ENCODE data around the gene NEMF.

NEMF gene

DNA sequence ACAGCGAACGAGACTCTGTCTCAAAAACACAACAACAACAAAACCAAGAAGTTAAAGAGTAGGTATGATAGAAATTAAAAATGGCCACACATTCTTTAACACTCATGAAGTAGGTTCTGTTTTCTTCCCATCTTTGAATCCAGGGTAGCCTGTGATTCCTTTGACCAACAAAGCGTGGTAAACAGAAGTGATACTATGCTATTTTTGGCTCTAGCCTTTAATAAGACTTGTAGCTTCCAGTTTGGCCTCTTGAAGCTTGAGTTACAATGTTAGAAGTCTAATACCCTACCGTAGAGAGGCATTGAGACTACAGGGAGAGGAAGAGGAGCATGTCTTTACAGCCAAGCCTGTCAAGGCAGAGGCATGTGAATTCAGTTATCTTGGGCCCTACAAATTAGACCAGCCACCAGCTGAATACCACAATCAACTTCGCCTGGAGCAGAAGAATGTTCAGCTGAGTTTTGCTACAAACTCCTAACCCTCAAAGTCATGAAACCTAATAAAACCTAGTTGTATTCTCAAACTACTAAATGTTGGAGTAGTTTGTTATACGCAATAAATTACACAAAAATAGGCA, 4.9 kb upstream of the NEMF start:
- H3K9me3 ChIP-seq (ENCODE audit: control extremely low read depth in 1 of 5, control insufficient read depth in 4 of 5, insufficient read depth in 2 of 5, low read depth in 1 of 5, low read length in 4 of 5) = no peaks in the 10 kb centered on the region
- POLR2A ChIA-PET = interaction anchor here (0.6 kb wide), 1 partner anchor 245 kb away, joined by 3 read pairs; no protein-coding TSS in a partner anchor

DNA sequence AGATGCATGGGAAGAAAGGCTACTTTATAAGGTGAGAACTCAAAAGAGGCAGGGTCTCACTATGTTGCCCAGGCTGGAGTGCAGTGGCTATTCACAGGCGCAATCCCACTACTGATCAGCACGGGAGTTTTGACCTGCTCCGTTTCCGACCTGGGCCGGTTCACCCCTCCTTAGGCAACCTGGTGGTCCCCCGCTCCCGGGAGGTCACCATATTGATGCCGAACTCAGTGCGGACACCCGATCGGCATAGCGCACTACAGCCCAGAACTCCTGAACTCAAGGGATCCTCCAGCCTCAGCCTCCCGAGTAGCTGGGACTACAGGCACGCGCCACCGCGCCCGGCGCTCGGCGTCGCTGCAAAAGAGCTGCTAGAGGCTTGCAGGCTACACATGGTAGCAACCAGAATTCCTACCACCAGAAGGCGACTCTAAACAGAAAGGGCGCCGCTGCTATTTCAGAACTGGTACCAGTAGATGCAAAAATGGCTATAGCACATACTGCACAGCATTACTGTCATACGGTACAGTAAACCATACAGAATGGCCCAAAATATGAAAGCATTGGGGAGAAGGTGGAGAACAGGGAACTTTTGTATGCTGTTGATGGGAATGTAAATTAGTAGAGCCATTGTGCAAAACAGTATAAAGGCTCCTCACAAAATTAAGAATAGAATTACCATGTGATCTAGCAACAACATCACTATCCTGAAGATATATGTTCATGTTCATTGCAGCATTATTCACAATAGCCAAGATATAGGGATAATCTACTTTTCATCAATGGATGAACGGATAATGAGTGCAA, 1.2 kb upstream of the NEMF start:
- WGBS (ENCODE audit: insufficient coverage) = 10% methylated on average over 16 of the region's 27 CpGs
- H3K27ac ChIP-seq (ENCODE audit: insufficient read depth in 1 of 2, low read depth in 1 of 2, low read length in 2 of 2, poor library complexity in 1 of 2, severe bottlenecking in 2 of 2) = no peak overlapping the region
- H3K27me3 ChIP-seq (replicated peaks in 2 of 5; ENCODE audit: control insufficient read depth in 4 of 5, insufficient read depth in 5 of 5, low read length in 4 of 5) = no peaks in the 10 kb centered on the region
- H3K4me3 ChIP-seq (ENCODE audit: control insufficient read depth in 1 of 7, extremely low read depth in 1 of 7, insufficient read depth in 4 of 7, low read depth in 2 of 7, low read length in 6 of 7) = peak overlapping the region in 6 of 7 experiments; percentile 34 to 100 (median 96)
- H3K36me3 ChIP-seq (ENCODE audit: control insufficient read depth in 4 of 4, insufficient read depth in 4 of 4, low read length in 3 of 4) = peaks cover 2 to 15% (median 7%) of the 10 kb centered on the region in 4 experiments
- ChIA-PET POLR2A (interaction anchor here (0.7 kb wide), 1 partner anchor 9 kb away, joined by 3 read pairs; no protein-coding TSS in a partner anchor), CTCF (interaction anchor here (0.9 to 8.3 kb wide), 9 partner anchors 8 to 260 kb away, joined by 3 to 96 read pairs (median 7); no protein-coding TSS in a partner anchor)
- peaks cover 9 to 19% (median 10%) of the 10 kb centered on the region in 4 experiments for H3K4me1 ChIP-seq (ENCODE audit: control extremely low read depth in 1 of 4, control insufficient read depth in 4 of 4, insufficient read depth in 4 of 4, low read length in 3 of 4)
- H3K9me3 ChIP-seq (ENCODE audit: control extremely low read depth in 1 of 5, control insufficient read depth in 4 of 5, insufficient read depth in 2 of 5, low read depth in 1 of 5, low read length in 4 of 5) = no peaks in the 10 kb centered on the region
- peak; percentile 81 to 85 (median 85) for DNase-seq

More for the DNA sequence above, 4.9 kb upstream of the NEMF start:
- CTCF ChIA-PET = interaction anchor here (0.7 kb wide), 1 partner anchor 246 kb away, joined by 3 read pairs; no protein-coding TSS in a partner anchor
- WGBS (ENCODE audit: insufficient coverage) = 100% methylated on average over 2 of the region's 6 CpGs
- Histone ChIP-seq H3K27ac (ENCODE audit: insufficient read depth in 1 of 2, low read depth in 1 of 2, low read length in 2 of 2, poor library complexity in 1 of 2, severe bottlenecking in 2 of 2) (no peak overlapping the region), H3K36me3 (ENCODE audit: control insufficient read depth in 4 of 4, insufficient read depth in 4 of 4, low read length in 3 of 4) (no peaks in the 10 kb centered on the region), H3K4me1 (ENCODE audit: control extremely low read depth in 1 of 4, control insufficient read depth in 4 of 4, insufficient read depth in 4 of 4, low read length in 3 of 4) (peaks cover 0 to 19% (median 12%) of the 10 kb centered on the region in 4 experiments), H3K27me3 (replicated peaks in 2 of 5; ENCODE audit: control insufficient read depth in 4 of 5, insufficient read depth in 5 of 5, low read length in 4 of 5) (no peaks in the 10 kb centered on the region), H3K4me3 (ENCODE audit: control insufficient read depth in 1 of 7, extremely low read depth in 1 of 7, insufficient read depth in 4 of 7, low read depth in 2 of 7, low read length in 6 of 7) (no peak overlapping the region)
- no peak for DNase-seq

DNA sequence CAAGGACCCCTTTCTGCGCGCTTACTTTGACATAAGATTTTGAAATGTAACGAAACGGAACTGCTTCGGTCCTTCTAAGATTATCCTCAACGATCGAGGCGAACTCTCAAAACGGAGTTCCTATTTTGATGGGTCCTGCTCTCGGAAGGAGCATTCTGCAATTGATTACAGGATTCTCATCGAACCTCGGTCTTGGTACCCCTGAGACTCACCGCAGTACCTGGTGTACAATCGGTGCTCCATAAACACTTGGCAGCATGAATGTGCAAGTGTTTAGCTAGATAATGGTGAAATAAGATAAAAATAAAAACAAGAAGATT, 530 bp upstream of the NEMF start:
- POLR2A ChIA-PET = interaction anchor here (0.5 to 1.4 kb wide), 3 partner anchors 9 to 318 kb away, joined by 3 to 6 read pairs (median 4); no protein-coding TSS in a partner anchor
- Histone ChIP-seq H3K4me1 (ENCODE audit: control extremely low read depth in 1 of 4, control insufficient read depth in 4 of 4, insufficient read depth in 4 of 4, low read length in 3 of 4) (peaks cover 9 to 19% (median 10%) of the 10 kb centered on the region in 4 experiments), H3K27me3 (replicated peaks in 2 of 5; ENCODE audit: control insufficient read depth in 4 of 5, insufficient read depth in 5 of 5, low read length in 4 of 5) (no peaks in the 10 kb centered on the region), H3K9me3 (ENCODE audit: control extremely low read depth in 1 of 5, control insufficient read depth in 4 of 5, insufficient read depth in 2 of 5, low read depth in 1 of 5, low read length in 4 of 5) (no peaks in the 10 kb centered on the region), H3K36me3 (ENCODE audit: control insufficient read depth in 4 of 4, insufficient read depth in 4 of 4, low read length in 3 of 4) (peaks cover 2 to 15% (median 7%) of the 10 kb centered on the region in 4 experiments), H3K27ac (ENCODE audit: insufficient read depth in 1 of 2, low read depth in 1 of 2, low read length in 2 of 2, poor library complexity in 1 of 2, severe bottlenecking in 2 of 2) (peak overlapping the region; percentile 91 to 97), H3K4me3 (ENCODE audit: control insufficient read depth in 1 of 7, extremely low read depth in 1 of 7, insufficient read depth in 4 of 7, low read depth in 2 of 7, low read length in 6 of 7) (peak overlapping the region; percentile 85 to 100 (median 98))
- WGBS (ENCODE audit: insufficient coverage) = 0% methylated on average over 13 of the region's 14 CpGs
- CTCF ChIA-PET = interaction anchor here (0.9 to 8.3 kb wide), 9 partner anchors 9 to 261 kb away, joined by 3 to 96 read pairs (median 7); no protein-coding TSS in a partner anchor
- no peak for DNase-seq

DNA sequence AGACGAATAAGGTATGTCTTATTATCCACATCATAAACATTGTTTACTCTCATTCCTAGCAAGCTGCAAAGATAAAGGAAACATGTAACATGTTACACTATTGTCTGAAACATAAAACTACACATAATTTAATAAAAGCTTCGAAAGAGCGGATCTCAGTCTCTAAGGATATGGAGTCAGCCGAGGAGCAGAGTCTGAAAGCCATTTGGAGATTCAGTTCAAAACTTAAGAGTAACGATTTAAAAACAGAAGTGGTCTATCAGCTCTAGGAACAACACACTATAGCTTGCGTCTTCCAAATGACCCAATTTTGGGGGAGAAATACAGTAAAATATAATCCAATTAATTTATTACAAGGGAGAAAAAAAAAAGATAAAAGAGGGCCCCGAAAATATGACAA, 775 bp downstream of the NEMF start:
- DNase-seq = no peak
- POLR2A ChIA-PET = interaction anchor here (0.6 to 1.4 kb wide), 5 partner anchors 11 to 680 kb away, joined by 3 to 6 read pairs (median 3); partner anchors contain the start of gene KLHDC2
- Histone ChIP-seq H3K27me3 (replicated peaks in 2 of 5; ENCODE audit: control insufficient read depth in 4 of 5, insufficient read depth in 5 of 5, low read length in 4 of 5) (no peaks in the 10 kb centered on the region), H3K27ac (ENCODE audit: insufficient read depth in 1 of 2, low read depth in 1 of 2, low read length in 2 of 2, poor library complexity in 1 of 2, severe bottlenecking in 2 of 2) (peak overlapping the region; percentile 91 to 97), H3K4me3 (ENCODE audit: control insufficient read depth in 1 of 7, extremely low read depth in 1 of 7, insufficient read depth in 4 of 7, low read depth in 2 of 7, low read length in 6 of 7) (peak overlapping the region in 6 of 7 experiments; percentile 85 to 100 (median 96)), H3K9me3 (ENCODE audit: control extremely low read depth in 1 of 5, control insufficient read depth in 4 of 5, insufficient read depth in 2 of 5, low read depth in 1 of 5, low read length in 4 of 5) (no peaks in the 10 kb centered on the region), H3K36me3 (ENCODE audit: control insufficient read depth in 4 of 4, insufficient read depth in 4 of 4, low read length in 3 of 4) (peaks cover 2 to 15% (median 7%) of the 10 kb centered on the region in 4 experiments), H3K4me1 (ENCODE audit: control extremely low read depth in 1 of 4, control insufficient read depth in 4 of 4, insufficient read depth in 4 of 4, low read length in 3 of 4) (peaks cover 9 to 19% (median 10%) of the 10 kb centered on the region in 4 experiments)
- CTCF ChIA-PET = interaction anchor here (0.5 to 8.3 kb wide), 17 partner anchors 10 to 677 kb away, joined by 3 to 96 read pairs (median 6); no protein-coding TSS in a partner anchor
- 0% methylated on average over 4 of the region's 7 CpGs for WGBS (ENCODE audit: insufficient coverage)

DNA sequence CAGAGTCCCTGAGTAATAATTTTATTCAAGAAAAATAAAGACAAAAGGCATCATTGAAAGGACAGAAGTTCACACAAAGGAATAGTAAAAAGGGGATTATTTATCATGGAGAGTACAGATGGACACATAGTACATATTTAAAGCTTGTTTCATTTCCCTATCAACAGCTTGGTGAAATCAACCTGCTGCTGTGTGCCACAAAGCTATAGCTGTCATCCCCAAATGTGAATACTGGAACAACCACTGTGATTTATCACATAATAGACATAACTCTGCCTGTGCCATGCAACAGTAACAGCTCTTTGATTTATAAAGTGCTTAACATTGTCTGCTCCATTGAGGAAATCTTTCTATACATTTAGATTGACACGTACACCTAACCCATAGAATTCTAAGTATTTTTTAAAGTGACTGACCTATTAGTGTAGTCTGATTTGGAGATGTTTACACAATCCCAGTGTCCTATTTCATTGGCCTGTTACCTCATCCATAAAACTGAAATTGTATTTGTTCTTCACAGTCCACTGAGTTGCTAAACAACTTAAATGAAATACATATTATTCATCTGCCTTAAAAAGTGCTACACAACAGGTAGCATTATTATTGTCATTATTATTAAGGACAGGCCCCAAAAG, 3.3 kb downstream of the NEMF start:
- DNase-seq = no peak
- no peaks in the 10 kb centered on the region for H3K27me3 ChIP-seq (replicated peaks in 2 of 5; ENCODE audit: control insufficient read depth in 4 of 5, insufficient read depth in 5 of 5, low read length in 4 of 5)
- POLR2A ChIA-PET = no interaction called here
- CTCF ChIA-PET = interaction anchor here (0.7 to 8.3 kb wide), 3 partner anchors 13 to 268 kb away, joined by 3 to 96 read pairs (median 3); no protein-coding TSS in a partner anchor
- H3K36me3 ChIP-seq (ENCODE audit: control insufficient read depth in 4 of 4, insufficient read depth in 4 of 4, low read length in 3 of 4) = peaks cover 5 to 38% (median 18%) of the 10 kb centered on the region in 4 experiments
- H3K4me3 ChIP-seq (ENCODE audit: control insufficient read depth in 1 of 7, extremely low read depth in 1 of 7, insufficient read depth in 4 of 7, low read depth in 2 of 7, low read length in 6 of 7) = no peak overlapping the region
- WGBS (ENCODE audit: insufficient coverage) = no CpG with 5 or more reads among the region's 1 CpG
- peaks cover 9 to 19% (median 10%) of the 10 kb centered on the region in 4 experiments for H3K4me1 ChIP-seq (ENCODE audit: control extremely low read depth in 1 of 4, control insufficient read depth in 4 of 4, insufficient read depth in 4 of 4, low read length in 3 of 4)
- peak overlapping the region in 1 of 2 experiments; percentile 5 for H3K27ac ChIP-seq (ENCODE audit: insufficient read depth in 1 of 2, low read depth in 1 of 2, low read length in 2 of 2, poor library complexity in 1 of 2, severe bottlenecking in 2 of 2)
- H3K9me3 ChIP-seq (ENCODE audit: control extremely low read depth in 1 of 5, control insufficient read depth in 4 of 5, insufficient read depth in 2 of 5, low read depth in 1 of 5, low read length in 4 of 5) = no peaks in the 10 kb centered on the region

DNA sequence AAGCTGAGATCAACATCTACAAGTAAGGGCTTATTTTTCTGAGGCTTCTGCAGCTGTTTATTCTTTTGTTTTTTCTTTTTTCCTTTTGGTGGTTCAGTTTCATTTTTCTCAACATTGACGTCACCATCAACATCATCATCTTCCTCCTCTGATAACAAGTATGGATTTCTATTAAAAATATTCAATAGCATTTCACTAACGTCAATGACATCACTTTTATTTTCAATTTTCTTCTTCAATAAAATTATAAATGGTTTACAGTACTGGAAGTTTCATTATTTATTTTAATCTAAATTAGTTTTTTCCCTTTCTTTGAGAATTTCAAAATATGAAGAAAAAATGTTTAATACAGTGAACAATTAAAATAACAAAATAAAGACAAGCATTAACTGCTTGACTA, 23.9 kb downstream of the NEMF start:
- Histone ChIP-seq H3K9me3 (ENCODE audit: control extremely low read depth in 1 of 5, control insufficient read depth in 4 of 5, insufficient read depth in 2 of 5, low read depth in 1 of 5, low read length in 4 of 5) (no peaks in the 10 kb centered on the region), H3K4me1 (ENCODE audit: control extremely low read depth in 1 of 4, control insufficient read depth in 4 of 4, insufficient read depth in 4 of 4, low read length in 3 of 4) (no peaks in the 10 kb centered on the region), H3K36me3 (ENCODE audit: control insufficient read depth in 4 of 4, insufficient read depth in 4 of 4, low read length in 3 of 4) (peaks cover 19 to 88% (median 60%) of the 10 kb centered on the region in 4 experiments), H3K27ac (ENCODE audit: insufficient read depth in 1 of 2, low read depth in 1 of 2, low read length in 2 of 2, poor library complexity in 1 of 2, severe bottlenecking in 2 of 2) (no peak overlapping the region), H3K27me3 (replicated peaks in 2 of 5; ENCODE audit: control insufficient read depth in 4 of 5, insufficient read depth in 5 of 5, low read length in 4 of 5) (no peaks in the 10 kb centered on the region), H3K4me3 (ENCODE audit: control insufficient read depth in 1 of 7, extremely low read depth in 1 of 7, insufficient read depth in 4 of 7, low read depth in 2 of 7, low read length in 6 of 7) (no peak overlapping the region)
- no peak for DNase-seq
- CTCF ChIA-PET = interaction anchor here (1.2 to 4.0 kb wide), 5 partner anchors 10 to 23 kb away, joined by 3 to 17 read pairs (median 6); partner anchors contain the start of gene NEMF
- WGBS (ENCODE audit: insufficient coverage) = no CpG with 5 or more reads among the region's 2 CpGs
- POLR2A ChIA-PET = no interaction called here
